Measurements from ENCODE around the gene CYP4A22.
"Not testable (repeated sequence)": the region's sequence is repeated elsewhere in the genome, so short reads cannot be mapped to it uniquely, and the experiment has no call there.

DNA sequence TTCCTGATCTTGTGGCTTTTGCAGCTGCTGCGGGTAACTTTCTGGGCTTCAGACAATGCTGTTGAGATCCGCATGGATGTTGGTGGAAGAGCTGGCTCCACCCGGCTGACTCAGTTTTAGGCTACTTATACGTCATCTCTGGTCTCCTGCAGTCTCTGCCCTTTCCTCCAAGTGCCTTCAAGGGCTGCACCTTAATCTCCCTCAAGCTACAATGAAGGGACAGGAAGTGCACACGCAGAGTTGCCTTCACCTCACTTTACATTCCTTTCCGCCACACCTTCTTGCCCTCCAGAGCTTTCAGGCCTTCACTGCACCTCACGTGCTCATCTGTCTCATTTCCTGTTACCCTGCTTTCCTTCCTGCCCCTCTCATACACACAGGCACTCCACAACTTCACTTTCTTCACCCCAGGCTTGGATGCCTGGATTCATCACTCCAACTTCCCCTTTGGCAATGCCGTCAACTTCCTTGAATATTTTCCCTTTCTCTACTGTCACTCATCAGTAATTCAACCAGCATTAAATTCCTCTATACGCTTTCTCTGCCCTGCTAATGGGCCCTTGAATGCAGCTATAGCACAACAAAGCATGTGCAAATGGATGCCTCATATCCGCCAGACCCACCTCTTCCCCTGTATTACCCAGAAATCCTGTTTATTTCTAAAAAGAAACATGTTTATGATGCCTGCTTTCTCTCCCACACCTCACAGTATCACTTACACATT, 29.2 kb upstream of the CYP4A22 start:
- TF ChIP-seq RFX5 (IDR thresholded peaks at IDR 0.05); MAX (IDR thresholded peaks at IDR 0.05); ESRRA (IDR thresholded peaks at IDR 0.05; ENCODE audit: borderline replicate concordance, low read length): not testable (repeated sequence)
- TF ChIP-seq, protein P1, sequence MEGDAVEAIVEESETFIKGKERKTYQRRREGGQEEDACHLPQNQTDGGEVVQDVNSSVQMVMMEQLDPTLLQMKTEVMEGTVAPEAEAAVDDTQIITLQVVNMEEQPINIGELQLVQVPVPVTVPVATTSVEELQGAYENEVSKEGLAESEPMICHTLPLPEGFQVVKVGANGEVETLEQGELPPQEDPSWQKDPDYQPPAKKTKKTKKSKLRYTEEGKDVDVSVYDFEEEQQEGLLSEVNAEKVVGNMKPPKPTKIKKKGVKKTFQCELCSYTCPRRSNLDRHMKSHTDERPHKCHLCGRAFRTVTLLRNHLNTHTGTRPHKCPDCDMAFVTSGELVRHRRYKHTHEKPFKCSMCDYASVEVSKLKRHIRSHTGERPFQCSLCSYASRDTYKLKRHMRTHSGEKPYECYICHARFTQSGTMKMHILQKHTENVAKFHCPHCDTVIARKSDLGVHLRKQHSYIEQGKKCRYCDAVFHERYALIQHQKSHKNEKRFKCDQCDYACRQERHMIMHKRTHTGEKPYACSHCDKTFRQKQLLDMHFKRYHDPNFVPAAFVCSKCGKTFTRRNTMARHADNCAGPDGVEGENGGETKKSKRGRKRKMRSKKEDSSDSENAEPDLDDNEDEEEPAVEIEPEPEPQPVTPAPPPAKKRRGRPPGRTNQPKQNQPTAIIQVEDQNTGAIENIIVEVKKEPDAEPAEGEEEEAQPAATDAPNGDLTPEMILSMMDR (IDR thresholded peaks at IDR 0.05) = not testable (repeated sequence)

Data from A549 (cell line).